SK-N-SH (cell line): Measurements from ENCODE around the gene FAF2. TPM values are rescaled to one million over a fixed set of nuclear protein-coding genes. Genes with fewer than 3 reads are reported as not detected.

Experiments used
- CTCF ChIA-PET: fragments of 300-600, 350-600 bp; formaldehyde crosslinking; extraction: SDS; loops from one replicate; lab custom pipeline; 2021; lab: Yijun Ruan, JAX
- POLR2A ChIA-PET: fragments of 350-600 bp; sonication (Branson Sonifier 250); formaldehyde crosslinking; extraction: SDS; loops from one replicate; lab custom pipeline; 2020; ENCODE audit warnings: antibody characterized with exemption, inconsistent platforms; lab: Yijun Ruan, JAX
- DNase-seq: peaks from one replicate; pipeline ENCODE4 v3.0.0; 2012
- H2AFZ ChIP-seq: fragments of 200-600 bp; sonication (generic); 2 replicates; pipeline ENCODE4 v1.8.1; 2016; ENCODE audit warnings: antibody characterized with exemption, mild to moderate bottlenecking, low read depth
- H3F3A ChIP-seq: fragments of 200-600 bp; sonication (generic); replicated peaks from 2 replicates; pipeline ENCODE3; 2016; ENCODE audit warnings: antibody characterized with exemption, mild to moderate bottlenecking; ENCODE audit not compliant: insufficient read depth
- H3K27ac ChIP-seq, 2 experiments: fragments of 200-500 bp in 1 of 2; fragments of 200-600 bp in 1 of 2; sonication (Bioruptor generic) in 1 of 2; sonication (generic), shearing (Covaris generic) in 1 of 2; 2 replicates each; pipeline versions ENCODE4 v1.5.1 to v1.6.1; 2014 to 2016; ENCODE audit warnings: low read depth in 2 of 2, inconsistent platforms in 1 of 2, low read length in 1 of 2, mild to moderate bottlenecking in 1 of 2, mixed read lengths in 1 of 2
- H3K27me3 ChIP-seq: fragments of 200-600 bp; sonication (generic), shearing (Covaris generic); 2 replicates; pipeline ENCODE4 v1.6.1; 2016; ENCODE audit warnings: mixed run types; ENCODE audit not compliant: insufficient read depth
- H3K36me3 ChIP-seq, 2 experiments: fragments of 200-500 bp in 1 of 2; fragments of 200-600 bp in 1 of 2; sonication (Bioruptor generic) in 1 of 2; sonication (generic) in 1 of 2; replicated peaks in 1 of 2; 2 replicates each; pipeline versions ENCODE3 to v1.5.1; 2014 to 2016; ENCODE audit warnings: low read length in 1 of 2, mild to moderate bottlenecking in 1 of 2; ENCODE audit not compliant: insufficient read depth in 2 of 2, control insufficient read depth in 1 of 2
- H3K4me1 ChIP-seq, 2 experiments: fragments of 200-500 bp in 1 of 2; fragments of 200-600 bp in 1 of 2; sonication (Bioruptor generic) in 1 of 2; sonication (generic), shearing (Covaris generic) in 1 of 2; 2 replicates each; pipeline versions ENCODE4 v1.5.1 to v1.6.1; 2014 to 2016; ENCODE audit warnings: low read depth in 1 of 2, low read length in 1 of 2, mixed run types in 1 of 2; ENCODE audit not compliant: insufficient read depth in 2 of 2, control insufficient read depth in 1 of 2
- H3K4me2 ChIP-seq: fragments of 200-600 bp; sonication (generic), shearing (Covaris generic); 2 replicates; pipeline ENCODE4 v1.6.1; 2017; ENCODE audit warnings: mixed run types
- H3K4me3 ChIP-seq, 2 experiments: fragments of 200-500 bp in 1 of 2; fragments of 200-600 bp in 1 of 2; sonication (Bioruptor generic) in 1 of 2; sonication (generic), shearing (Covaris generic) in 1 of 2; 2 replicates each; pipeline versions ENCODE4 v1.5.1 to v1.8.1; 2014 to 2016; ENCODE audit warnings: low read depth in 2 of 2, inconsistent platforms in 1 of 2, low read length in 1 of 2, mild to moderate bottlenecking in 1 of 2, mixed read lengths in 1 of 2, moderate library complexity in 1 of 2
- H3K79me2 ChIP-seq: fragments of 200-600 bp; sonication (generic); 2 replicates; pipeline ENCODE4 v1.8.1; 2017; ENCODE audit warnings: mild to moderate bottlenecking; ENCODE audit not compliant: insufficient read depth
- H3K9ac ChIP-seq: fragments of 200-600 bp; sonication (generic); 2 replicates; pipeline ENCODE4 v1.6.1; 2017; ENCODE audit warnings: mixed run types
- H3K9me2 ChIP-seq: fragments of 200-600 bp; sonication (generic); 2 replicates; pipeline ENCODE4 v1.6.1; 2017; ENCODE audit warnings: mixed run types
- H3K9me3 ChIP-seq: fragments of 200-600 bp; sonication (generic); 2 replicates; pipeline ENCODE4 v1.6.1; 2017; ENCODE audit warnings: mixed run types, mild to moderate bottlenecking, moderate library complexity
- H4K20me1 ChIP-seq: fragments of 200-600 bp; sonication (generic); 2 replicates; pipeline ENCODE4 v1.6.1; 2017; ENCODE audit warnings: mild to moderate bottlenecking, mixed run types; ENCODE audit not compliant: insufficient read depth
- CHD2 ChIP-seq: fragments of 150-350 bp; IDR thresholded peaks from 2 replicates; pipeline ENCODE4 v1.6.1; 2018; ENCODE audit warnings: low read length; ENCODE audit not compliant: partially characterized antibody
- CTCF ChIP-seq: fragments of 200-600 bp; sonication (generic); IDR thresholded peaks from 2 replicates; pipeline ENCODE4 v1.6.1; 2017; ENCODE audit warnings: antibody characterized with exemption, mild to moderate bottlenecking, moderate library complexity
- ELF1 ChIP-seq: IDR thresholded peaks from 2 replicates; pipeline ENCODE4 v1.4.0; 2012
- EP300 ChIP-seq, 2 experiments: IDR thresholded peaks; 2 replicates each; pipeline versions ENCODE4 v1.4.0 to v1.6.1; 2012; ENCODE audit warnings: borderline replicate concordance in 1 of 2, low read depth in 1 of 2, low read length in 1 of 2
- EZH2phosphoT487 ChIP-seq: fragments of 200-600 bp; sonication (generic); IDR thresholded peaks from 2 replicates; pipeline ENCODE4 v1.6.1; 2017; ENCODE audit warnings: low read depth, mixed run types, mild to moderate bottlenecking, antibody characterized with exemption, moderate library complexity, borderline replicate concordance
- FOSL2 ChIP-seq: IDR thresholded peaks from 2 replicates; pipeline ENCODE4 v1.4.0; 2012; ENCODE audit warnings: low read depth, mild to moderate bottlenecking, moderate library complexity, borderline replicate concordance
- FOXJ3 ChIP-seq: sonication (generic); formaldehyde crosslinking; IDR thresholded peaks from 2 replicates; pipeline ENCODE4 v1.5.1; 2020; ENCODE audit warnings: mild to moderate bottlenecking, missing genetic modification reagents
- GABPA ChIP-seq: IDR thresholded peaks from 2 replicates; pipeline ENCODE4 v1.4.0; 2012; ENCODE audit warnings: low read depth, mild to moderate bottlenecking
- GATA2 ChIP-seq: sonication (generic); formaldehyde crosslinking; IDR thresholded peaks from 2 replicates; pipeline ENCODE4 v1.5.0; 2020; ENCODE audit warnings: mild to moderate bottlenecking, missing genetic modification reagents
- IRF3 ChIP-seq: fragments of 150-350 bp; IDR thresholded peaks from 2 replicates; pipeline ENCODE4 v1.6.1; 2016; ENCODE audit warnings: mild to moderate bottlenecking, low read depth, low read length
- NFIC ChIP-seq: IDR thresholded peaks from 2 replicates; pipeline ENCODE4 v1.4.0; 2012; ENCODE audit warnings: borderline replicate concordance
- NRF1 ChIP-seq: IDR thresholded peaks from 2 replicates; pipeline ENCODE4 v1.6.1; 2012; ENCODE audit warnings: low read depth, mild to moderate bottlenecking, low read length
- POLR2AphosphoS5 ChIP-seq: IDR thresholded peaks from 2 replicates; pipeline ENCODE4 v1.6.1; 2012; ENCODE audit warnings: low read depth, low read length
- RCOR1 ChIP-seq: fragments of 150-350 bp; IDR thresholded peaks from 2 replicates; pipeline ENCODE4 v1.6.1; 2017; ENCODE audit warnings: antibody characterized with exemption, low read length
- RFX5 ChIP-seq: IDR thresholded peaks from 2 replicates; pipeline ENCODE4 v1.6.1; 2012; ENCODE audit warnings: mild to moderate bottlenecking, improper control_type of control experiment, low read length
- RXRA ChIP-seq: IDR thresholded peaks from 2 replicates; pipeline ENCODE4 v1.4.0; 2012; ENCODE audit warnings: low read depth, mild to moderate bottlenecking, borderline replicate concordance
- TCF12 ChIP-seq: IDR thresholded peaks from 2 replicates; pipeline ENCODE4 v1.4.0; 2012
- TEAD4 ChIP-seq: IDR thresholded peaks from 2 replicates; pipeline ENCODE4 v1.4.0; 2012; ENCODE audit warnings: mild to moderate bottlenecking, borderline replicate concordance; ENCODE audit not compliant: insufficient read depth
- WGBS: methylation state at CpG from one replicate; pipeline ENCODE4 v1.1.6; 2017; ENCODE audit warnings: low lambda C conversion rate; 5-methylcytosine and 5-hydroxymethylcytosine counted together
- polyA plus RNA-seq, 3 experiments: library from polyadenylated mRNA; depleted of rRNA; stranded (reverse); fragments of >200 nt; gene quantifications; 2 replicates each; pipeline ENCODE4 v1.2.3, GENCODE V29; 2012
- TF ChIP-seq, protein P1 (sequence below): IDR thresholded peaks from 2 replicates; pipeline ENCODE4 v1.4.0; 2012; ENCODE audit warnings: low read depth, borderline replicate concordance

FAF2 gene
- polyA plus RNA-seq, 1 of the 3 experiments (the other 2 are of a cell fraction) = 25.5 TPM

GRCh38 chr5:176515396-176515795 is 67.2 kb downstream of the FAF2 start:
- Histone ChIP-seq H3K9me2 (no peaks in the 10 kb centered on the region), H2AFZ (no peak overlapping the region), H3F3A (peaks cover under 1% of the 10 kb centered on the region), H3K79me2 (no peaks in the 10 kb centered on the region), H3K4me3 (no peak overlapping the region), H3K4me1 (no peaks in the 10 kb centered on the region), H3K4me2 (no peak overlapping the region)
- WGBS = 75% methylated on average over 4 of the region's 4 CpGs
- CTCF ChIA-PET = no interaction called here
- no peak for TF ChIP-seq FOSL2
- no peak for TF ChIP-seq TEAD4
- no peak for TF ChIP-seq EZH2phosphoT487
- TF ChIP-seq TCF12 = no peak
- TF ChIP-seq CHD2 = no peak
- TF ChIP-seq NRF1 = no peak
- no peak for TF ChIP-seq RXRA
- no peak for TF ChIP-seq EP300 (IDR thresholded peaks at IDR 0.05; ENCODE audit: borderline replicate concordance in 1 of 2, low read depth in 1 of 2, low read length in 1 of 2)
- TF ChIP-seq IRF3 = no peak
- no peak for TF ChIP-seq NFIC
- TF ChIP-seq POLR2AphosphoS5 = no peak
- TF ChIP-seq RFX5 = no peak
- no peak for TF ChIP-seq FOXJ3 (CRISPR knock-in tag)
- TF ChIP-seq, all 33 proteins: peak for 0
- POLR2A ChIA-PET = no interaction called here
- no peak for DNase-seq
- Histone ChIP-seq H3K9ac (no peak overlapping the region), H3K36me3 (no peaks in the 10 kb centered on the region), H4K20me1 (no peaks in the 10 kb centered on the region), H3K27ac (no peak overlapping the region), H3K27me3 (no peaks in the 10 kb centered on the region), H3K9me3 (no peaks in the 10 kb centered on the region)

DNA sequence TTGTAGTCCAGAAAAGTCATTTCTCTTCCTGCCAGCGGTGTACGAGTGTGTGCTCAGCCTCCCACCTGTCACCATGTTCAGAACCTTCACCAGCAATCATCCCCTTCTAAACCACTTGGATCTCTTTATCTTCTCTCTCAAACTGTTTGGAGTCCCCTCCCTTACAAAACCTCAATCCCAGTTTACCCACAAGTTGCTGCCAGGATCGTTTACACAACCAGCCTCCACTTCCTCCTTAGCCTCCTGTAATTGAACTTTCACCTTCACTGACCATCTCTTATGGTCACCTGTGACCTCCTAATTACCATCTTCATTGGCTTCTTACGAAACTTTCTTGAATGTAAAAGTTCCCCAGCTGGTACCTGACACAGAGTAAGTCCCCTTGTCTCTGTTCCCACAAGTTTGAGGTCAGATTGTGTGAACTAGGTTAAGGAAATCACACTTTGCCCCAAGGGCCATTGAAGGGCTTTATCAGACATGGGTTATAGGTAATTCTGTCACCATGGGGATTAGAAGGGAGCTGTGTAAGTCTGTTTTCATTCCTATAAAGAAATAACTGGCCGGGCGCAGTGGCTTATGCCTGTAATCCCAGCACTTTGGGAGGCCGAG is 69.0 kb downstream of the FAF2 start:
- no peaks in the 10 kb centered on the region for H3K36me3 ChIP-seq
- no peaks in the 10 kb centered on the region for H3K27me3 ChIP-seq
- no peaks in the 10 kb centered on the region for H4K20me1 ChIP-seq
- no peak overlapping the region for H2AFZ ChIP-seq
- no peaks in the 10 kb centered on the region for H3K9me3 ChIP-seq
- H3K4me1 ChIP-seq = no peaks in the 10 kb centered on the region
- TF ChIP-seq GATA2 (CRISPR knock-in tag) (no peak), RFX5 (no peak), GABPA (no peak), TEAD4 (no peak), RCOR1 (no peak), TCF12 (no peak), POLR2AphosphoS5 (no peak), CTCF (no peak), NRF1 (no peak), ELF1 (no peak), NFIC (no peak), EP300 (IDR thresholded peaks at IDR 0.05; ENCODE audit: borderline replicate concordance in 1 of 2, low read depth in 1 of 2, low read length in 1 of 2) (no peak)
- TF ChIP-seq, protein P1, sequence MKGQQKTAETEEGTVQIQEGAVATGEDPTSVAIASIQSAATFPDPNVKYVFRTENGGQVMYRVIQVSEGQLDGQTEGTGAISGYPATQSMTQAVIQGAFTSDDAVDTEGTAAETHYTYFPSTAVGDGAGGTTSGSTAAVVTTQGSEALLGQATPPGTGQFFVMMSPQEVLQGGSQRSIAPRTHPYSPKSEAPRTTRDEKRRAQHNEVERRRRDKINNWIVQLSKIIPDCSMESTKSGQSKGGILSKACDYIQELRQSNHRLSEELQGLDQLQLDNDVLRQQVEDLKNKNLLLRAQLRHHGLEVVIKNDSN = no peak
- no peak overlapping the region for H3K4me3 ChIP-seq
- no peak overlapping the region for H3K27ac ChIP-seq
- no peak for DNase-seq
- WGBS = 74% methylated on average over 7 of the region's 7 CpGs
- CTCF ChIA-PET = no interaction called here
- POLR2A ChIA-PET = no interaction called here
- no peaks in the 10 kb centered on the region for H3F3A ChIP-seq
- H3K9ac ChIP-seq = no peak overlapping the region
- H3K9me2 ChIP-seq = no peaks in the 10 kb centered on the region
- H3K4me2 ChIP-seq = no peak overlapping the region
- H3K79me2 ChIP-seq = no peaks in the 10 kb centered on the region
